ENCODE results near the gene PRELID2.
"Not testable (repeated sequence)": the region's sequence is repeated elsewhere in the genome, so short reads cannot be mapped to it uniquely, and the experiment has no call there.

PRELID2 gene

GRCh38 chr5:145834917-145835847 lies at the start of gene PRELID2:
TSS of gene PRELID2 (minus strand) at chr5:145835342. CDS start at chr5:145835251, 91 bp downstream.
- Mint-ChIP-seq H3K36me3 (no peaks in the 10 kb centered on the region), H3K4me3 (peak within 1 kb of the TSS; percentile 57), H3K4me1 (no peaks in the 10 kb centered on the region), H3K9me3 (no peaks in the 10 kb centered on the region), H3K27ac (no peak within 1 kb of the TSS)
- peak; percentile 81 for ATAC-seq
- peak; percentile 44 to 73 for DNase-seq (ENCODE audit: low spot score in 2 of 2)

GRCh38 chr5:145874765-145875164 lies 39.6 kb upstream of the PRELID2 start:
- Mint-ChIP-seq H3K4me3 (no peak overlapping the region), H3K27ac (no peak overlapping the region), H3K4me1 (no peaks in the 10 kb centered on the region), H3K9me3 (no peaks in the 10 kb centered on the region), H3K36me3 (no peaks in the 10 kb centered on the region)
- no peak for ATAC-seq
- DNase-seq (ENCODE audit: low spot score in 2 of 2), result no peak

GRCh38 chr5:145872914-145873313 lies 37.8 kb upstream of the PRELID2 start, which contains the start of gene GRXCR2:
TSS of gene GRXCR2 (minus strand) at chr5:145873014. CDS start at chr5:145872968, 46 bp downstream.
- H3K9me3 Mint-ChIP-seq, result no peaks in the 10 kb centered on the region
- no peak for DNase-seq (ENCODE audit: low spot score in 2 of 2)
- no peaks in the 10 kb centered on the region for H3K4me1 Mint-ChIP-seq
- no peaks in the 10 kb centered on the region for H3K36me3 Mint-ChIP-seq
- no peak within 1 kb of the TSS for H3K4me3 Mint-ChIP-seq
- no peak for ATAC-seq
- H3K27ac Mint-ChIP-seq, result no peak within 1 kb of the TSS

GRCh38 chr5:145872486-145872885 lies 37.3 kb upstream of the PRELID2 start:
- Mint-ChIP-seq H3K4me1 (no peaks in the 10 kb centered on the region), H3K36me3 (no peaks in the 10 kb centered on the region), H3K27ac (no peak overlapping the region), H3K9me3 (no peaks in the 10 kb centered on the region), H3K4me3 (no peak overlapping the region)
- ATAC-seq, result no peak
- DNase-seq (ENCODE audit: low spot score in 2 of 2), result no peak

GRCh38 chr5:145869753-145870152 lies 34.6 kb upstream of the PRELID2 start:
- Mint-ChIP-seq H3K27ac (no peak overlapping the region), H3K4me1 (no peaks in the 10 kb centered on the region), H3K4me3 (no peak overlapping the region), H3K9me3 (no peaks in the 10 kb centered on the region), H3K36me3 (no peaks in the 10 kb centered on the region)
- no peak for DNase-seq (ENCODE audit: low spot score in 2 of 2)
- no peak for ATAC-seq

GRCh38 chr5:145867806-145868205 lies 32.7 kb upstream of the PRELID2 start:
- Mint-ChIP-seq H3K36me3 (no peaks in the 10 kb centered on the region), H3K4me1 (no peaks in the 10 kb centered on the region), H3K4me3 (no peak overlapping the region), H3K9me3 (no peaks in the 10 kb centered on the region), H3K27ac (no peak overlapping the region)
- DNase-seq (ENCODE audit: low spot score in 2 of 2) (no peak), ATAC-seq (no peak)

- H3K4me1 Mint-ChIP-seq; DNase-seq (ENCODE audit: low spot score in 2 of 2); ATAC-seq; H3K4me3 Mint-ChIP-seq; H3K36me3 Mint-ChIP-seq; H3K9me3 Mint-ChIP-seq; H3K27ac Mint-ChIP-seq: not testable (repeated sequence)
These were observed 29.3 kb upstream of the PRELID2 start for GRCh38 chr5:145864432-145864831.

GRCh38 chr5:145863003-145863402 lies 27.9 kb upstream of the PRELID2 start:
- ATAC-seq (no peak), DNase-seq (ENCODE audit: low spot score in 2 of 2) (no peak)
- Mint-ChIP-seq H3K9me3 (no peaks in the 10 kb centered on the region), H3K36me3 (no peaks in the 10 kb centered on the region), H3K27ac (no peak overlapping the region), H3K4me1 (no peaks in the 10 kb centered on the region), H3K4me3 (no peak overlapping the region)

GRCh38 chr5:145859897-145860296 lies 24.8 kb upstream of the PRELID2 start:
- Mint-ChIP-seq H3K4me1 (no peaks in the 10 kb centered on the region), H3K27ac (no peak overlapping the region), H3K36me3 (no peaks in the 10 kb centered on the region), H3K4me3 (no peak overlapping the region), H3K9me3 (no peaks in the 10 kb centered on the region)
- ATAC-seq (no peak), DNase-seq (ENCODE audit: low spot score in 2 of 2) (no peak)

GRCh38 chr5:145859453-145859852 lies 24.3 kb upstream of the PRELID2 start:
- Mint-ChIP-seq H3K36me3 (no peaks in the 10 kb centered on the region), H3K9me3 (no peaks in the 10 kb centered on the region), H3K4me1 (no peaks in the 10 kb centered on the region), H3K27ac (no peak overlapping the region), H3K4me3 (no peak overlapping the region)
- ATAC-seq (no peak), DNase-seq (ENCODE audit: low spot score in 2 of 2) (no peak)

- no peak for DNase-seq (ENCODE audit: low spot score in 2 of 2)
- ATAC-seq, result no peak
- H3K27ac Mint-ChIP-seq, result no peak overlapping the region
- H3K4me3 Mint-ChIP-seq, result no peak overlapping the region
- no peaks in the 10 kb centered on the region for H3K36me3 Mint-ChIP-seq
- no peaks in the 10 kb centered on the region for H3K4me1 Mint-ChIP-seq
- H3K9me3 Mint-ChIP-seq, result no peaks in the 10 kb centered on the region
These were observed 23.8 kb upstream of the PRELID2 start for GRCh38 chr5:145858959-145859358.

GRCh38 chr5:145856285-145856818 lies 21.2 kb upstream of the PRELID2 start:
- DNase-seq (ENCODE audit: low spot score in 2 of 2) (no peak), ATAC-seq (peak; percentile 58)
- Mint-ChIP-seq H3K4me1 (no peaks in the 10 kb centered on the region), H3K27ac (no peak overlapping the region), H3K4me3 (no peak overlapping the region), H3K9me3 (no peaks in the 10 kb centered on the region), H3K36me3 (no peaks in the 10 kb centered on the region)

- Mint-ChIP-seq H3K27ac (no peak overlapping the region), H3K9me3 (no peaks in the 10 kb centered on the region), H3K36me3 (no peaks in the 10 kb centered on the region), H3K4me1 (no peaks in the 10 kb centered on the region), H3K4me3 (no peak overlapping the region)
- no peak for DNase-seq (ENCODE audit: low spot score in 2 of 2)
- ATAC-seq, result no peak
These were observed 20.7 kb upstream of the PRELID2 start for GRCh38 chr5:145855763-145856267.

- H3K9me3 Mint-ChIP-seq, result no peaks in the 10 kb centered on the region
- DNase-seq (ENCODE audit: low spot score in 2 of 2) (no peak), ATAC-seq (no peak)
- H3K4me1 Mint-ChIP-seq, result no peaks in the 10 kb centered on the region
- H3K27ac Mint-ChIP-seq, result no peak overlapping the region
- no peaks in the 10 kb centered on the region for H3K36me3 Mint-ChIP-seq
- H3K4me3 Mint-ChIP-seq, result no peak overlapping the region
These were observed 19.6 kb upstream of the PRELID2 start for GRCh38 chr5:145854651-145855258.

GRCh38 chr5:145853781-145854376 lies 18.7 kb upstream of the PRELID2 start:
- no peak overlapping the region for H3K27ac Mint-ChIP-seq
- no peaks in the 10 kb centered on the region for H3K9me3 Mint-ChIP-seq
- H3K36me3 Mint-ChIP-seq, result no peaks in the 10 kb centered on the region
- no peaks in the 10 kb centered on the region for H3K4me1 Mint-ChIP-seq
- H3K4me3 Mint-ChIP-seq, result no peak overlapping the region
- ATAC-seq (no peak), DNase-seq (ENCODE audit: low spot score in 2 of 2) (no peak)

Measured in stimulated activated effector memory CD8-positive, alpha-beta T cell treated with anti-CD3 and anti-CD28 coated beads, Interleukin-12 subunit alpha, Interleukin-12 subunit beta, amount 100 ng/mL, for 72 hours (primary cell).